Measurements from ENCODE around the gene DNER. TPM values are rescaled to one million over a fixed set of nuclear protein-coding genes. Genes with fewer than 3 reads are reported as not detected.
"Not testable (repeated sequence)": the region's sequence is repeated elsewhere in the genome, so short reads cannot be mapped to it uniquely, and the experiment has no call there.

Gene DNER
- total RNA-seq, 1 donor, result 0.72 TPM

DNA sequence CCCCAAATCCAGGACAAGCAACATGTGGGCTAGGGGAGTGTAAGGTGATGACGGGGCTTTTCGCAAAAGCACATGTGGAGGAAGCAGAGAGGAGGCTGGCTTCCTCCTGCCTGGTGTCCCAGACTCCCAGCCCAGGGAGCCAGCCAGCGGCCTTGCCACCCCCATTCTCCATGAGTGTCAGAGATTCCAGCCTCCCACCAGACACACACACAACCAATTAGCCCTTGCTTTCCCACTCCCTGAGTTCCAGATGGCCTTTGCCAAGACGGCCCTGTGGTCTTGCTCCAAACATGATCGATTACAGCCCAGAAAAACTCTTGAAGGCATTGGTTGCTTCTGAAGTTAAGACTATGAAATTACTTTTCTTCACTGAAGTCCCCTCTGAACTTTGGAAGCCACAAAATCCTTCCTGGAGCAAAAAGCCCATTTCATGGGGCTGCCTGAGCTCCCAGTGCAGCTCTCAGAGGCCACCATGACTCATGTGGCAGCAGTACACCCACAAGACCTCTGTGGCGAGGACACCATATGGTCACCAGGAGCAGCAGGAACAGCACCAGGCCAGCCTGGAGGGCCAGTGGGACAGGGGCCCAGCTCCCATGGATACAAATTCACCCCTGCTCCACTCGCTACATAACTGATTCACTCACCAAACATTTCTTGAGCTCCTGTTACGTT lies 374.1 kb downstream of the DNER start:
- TF ChIP-seq, protein P1, sequence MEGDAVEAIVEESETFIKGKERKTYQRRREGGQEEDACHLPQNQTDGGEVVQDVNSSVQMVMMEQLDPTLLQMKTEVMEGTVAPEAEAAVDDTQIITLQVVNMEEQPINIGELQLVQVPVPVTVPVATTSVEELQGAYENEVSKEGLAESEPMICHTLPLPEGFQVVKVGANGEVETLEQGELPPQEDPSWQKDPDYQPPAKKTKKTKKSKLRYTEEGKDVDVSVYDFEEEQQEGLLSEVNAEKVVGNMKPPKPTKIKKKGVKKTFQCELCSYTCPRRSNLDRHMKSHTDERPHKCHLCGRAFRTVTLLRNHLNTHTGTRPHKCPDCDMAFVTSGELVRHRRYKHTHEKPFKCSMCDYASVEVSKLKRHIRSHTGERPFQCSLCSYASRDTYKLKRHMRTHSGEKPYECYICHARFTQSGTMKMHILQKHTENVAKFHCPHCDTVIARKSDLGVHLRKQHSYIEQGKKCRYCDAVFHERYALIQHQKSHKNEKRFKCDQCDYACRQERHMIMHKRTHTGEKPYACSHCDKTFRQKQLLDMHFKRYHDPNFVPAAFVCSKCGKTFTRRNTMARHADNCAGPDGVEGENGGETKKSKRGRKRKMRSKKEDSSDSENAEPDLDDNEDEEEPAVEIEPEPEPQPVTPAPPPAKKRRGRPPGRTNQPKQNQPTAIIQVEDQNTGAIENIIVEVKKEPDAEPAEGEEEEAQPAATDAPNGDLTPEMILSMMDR (IDR thresholded peaks at IDR 0.05; ENCODE audit: insufficient read depth, low read length), result no peak
- DNase-seq (ENCODE audit: low read depth), result no peak
- no peak overlapping the region for H3K4me3 ChIP-seq (ENCODE audit: low read depth, low read length)

DNA sequence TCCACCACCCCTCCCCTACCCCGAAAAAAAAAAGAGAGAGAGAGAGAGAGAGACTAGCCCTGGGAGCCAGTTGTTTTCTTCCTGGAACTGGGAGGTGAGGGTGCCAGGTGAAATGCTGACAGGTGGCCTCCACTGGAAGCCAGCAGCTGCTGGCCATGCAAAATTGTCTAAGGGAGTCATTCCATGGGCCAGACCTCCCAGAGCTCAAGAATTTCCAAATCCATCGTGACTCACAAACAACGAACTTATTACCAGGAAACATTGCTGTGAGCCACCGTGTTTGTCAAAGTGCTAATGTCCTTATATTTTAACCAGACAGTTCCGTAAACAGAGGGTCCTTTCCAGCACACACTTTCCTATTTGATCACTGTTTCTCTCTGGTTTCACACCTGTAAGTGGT lies 374.7 kb downstream of the DNER start:
- TF ChIP-seq, protein P1 (IDR thresholded peaks at IDR 0.05; ENCODE audit: insufficient read depth, low read length), result no peak
- DNase-seq (ENCODE audit: low read depth), result peak; percentile 22
- no peak overlapping the region for H3K4me3 ChIP-seq (ENCODE audit: low read depth, low read length)

DNA sequence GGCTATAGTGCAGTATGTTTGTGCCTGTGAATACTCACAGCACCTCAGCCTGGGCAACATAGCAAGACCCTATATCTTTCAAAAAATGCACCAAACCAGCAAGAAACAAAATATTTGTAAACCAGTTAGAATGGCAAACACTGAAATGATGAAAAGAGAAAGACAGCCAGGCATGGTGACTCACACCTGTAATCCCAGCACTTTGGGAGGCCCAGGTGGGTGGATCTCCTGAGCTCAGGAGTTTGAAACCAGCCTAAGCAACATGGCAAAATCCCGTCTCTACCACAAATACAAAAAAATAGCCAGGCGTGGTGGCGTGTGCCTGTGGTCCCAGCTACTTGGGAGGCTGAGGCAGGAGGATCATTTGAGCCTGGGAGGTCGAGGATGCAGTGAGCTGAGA lies 375.2 kb downstream of the DNER start:
- DNase-seq (ENCODE audit: low read depth), result not testable (repeated sequence)

DNA sequence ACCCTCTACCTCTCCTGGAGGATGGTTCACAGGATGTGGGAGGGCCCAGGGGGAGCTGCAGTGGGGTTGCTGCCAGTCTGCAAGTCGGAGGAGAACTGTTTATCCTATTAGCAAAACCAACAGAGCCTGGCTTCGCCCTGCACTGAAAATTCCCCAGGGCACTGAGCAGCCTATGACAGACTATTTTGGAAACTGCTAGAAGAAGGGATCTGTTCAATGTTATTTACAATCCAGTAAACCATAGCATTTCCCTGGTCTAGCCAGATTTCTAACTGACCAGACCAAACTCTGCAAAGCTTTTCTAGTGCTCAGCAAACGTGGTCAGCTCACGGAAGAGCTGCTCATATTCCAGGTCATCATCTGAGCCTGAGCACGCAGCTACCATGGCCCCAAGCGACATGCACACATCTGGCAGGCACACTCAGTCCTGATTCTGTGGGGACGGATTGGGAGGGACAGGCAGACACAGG lies 378.4 kb downstream of the DNER start:
- TF ChIP-seq, protein P1 (IDR thresholded peaks at IDR 0.05; ENCODE audit: insufficient read depth, low read length), result no peak
- DNase-seq (ENCODE audit: low read depth), result peak; percentile 40
- no peak overlapping the region for H3K4me3 ChIP-seq (ENCODE audit: low read depth, low read length)

More for the DNA sequence above, 375.2 kb downstream of the DNER start:
- not testable (repeated sequence) for H3K4me3 ChIP-seq (ENCODE audit: low read depth, low read length)

DNA sequence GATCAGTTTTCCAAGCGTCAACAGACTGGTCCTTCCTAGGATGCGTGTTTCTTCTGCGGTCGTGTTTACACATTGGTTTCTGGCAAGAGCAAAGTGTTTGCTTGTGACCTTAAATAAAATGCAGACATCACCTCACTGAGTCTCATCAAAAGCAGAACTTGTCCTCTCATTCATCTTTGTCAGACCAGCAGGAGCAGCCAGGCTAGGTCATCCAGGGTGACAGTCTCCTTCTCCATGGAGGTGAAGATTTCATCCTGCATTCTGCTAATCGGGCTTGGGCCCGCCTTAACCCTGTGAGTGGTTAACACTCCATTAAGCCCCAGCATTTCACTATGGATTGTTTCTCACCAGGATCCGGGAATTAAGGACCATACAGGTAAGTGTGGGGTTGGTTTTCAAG lies 379.0 kb downstream of the DNER start:
- no peak overlapping the region for H3K4me3 ChIP-seq (ENCODE audit: low read depth, low read length)
- TF ChIP-seq, protein P1 (IDR thresholded peaks at IDR 0.05; ENCODE audit: insufficient read depth, low read length), result no peak
- no peak for DNase-seq (ENCODE audit: low read depth)

DNA sequence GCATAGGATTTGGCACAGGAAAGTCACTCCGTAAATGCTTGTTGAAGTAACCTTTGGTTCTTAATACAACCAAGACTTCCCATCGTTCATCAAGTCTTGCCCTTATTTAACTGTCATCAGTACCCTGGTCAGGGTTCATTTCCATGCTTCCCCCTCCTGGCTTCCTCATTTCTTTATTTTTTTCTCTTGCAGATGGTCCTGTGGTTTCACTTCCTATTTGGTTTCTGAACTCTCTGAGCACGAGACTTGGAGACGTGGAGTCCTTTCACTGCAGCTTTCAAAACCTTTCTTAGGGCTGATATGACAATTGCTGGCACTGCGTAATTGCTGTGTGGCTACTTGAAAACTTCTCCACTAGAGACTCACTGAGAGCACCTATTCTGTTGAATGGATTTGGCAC lies 383.4 kb downstream of the DNER start:
- TF ChIP-seq, protein P1 (IDR thresholded peaks at IDR 0.05; ENCODE audit: insufficient read depth, low read length), result no peak
- no peak overlapping the region for H3K4me3 ChIP-seq (ENCODE audit: low read depth, low read length)
- no peak for DNase-seq (ENCODE audit: low read depth)

DNA sequence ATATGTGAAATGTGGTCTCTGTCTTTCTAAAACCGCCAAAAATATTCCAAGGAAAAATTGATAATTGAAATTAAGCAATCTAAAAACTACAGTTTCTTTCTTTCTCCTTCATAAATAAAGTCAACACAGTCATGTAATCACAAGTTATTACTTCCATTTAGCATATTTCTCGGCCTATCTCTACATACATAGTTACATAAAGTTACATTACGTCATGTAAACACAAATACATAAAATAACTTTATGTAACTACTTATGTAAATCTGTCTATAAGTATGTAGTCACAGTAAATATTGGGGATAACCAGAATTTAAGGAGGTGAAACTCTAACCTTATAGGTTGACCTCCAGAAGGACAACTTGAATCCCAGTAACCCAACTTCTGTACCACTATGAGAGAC lies 394.8 kb downstream of the DNER start:
- TF ChIP-seq, protein P1 (IDR thresholded peaks at IDR 0.05; ENCODE audit: insufficient read depth, low read length), result no peak
- no peak for DNase-seq (ENCODE audit: low read depth)
- H3K4me3 ChIP-seq (ENCODE audit: low read depth, low read length), result no peak overlapping the region
